Activated CD8-positive, alpha-beta memory T cell treated with anti-CD3 and anti-CD28 coated beads, Interleukin-2, amount 50 U/mL, for 1 hour (primary cell): Measurements from ENCODE around the gene GSTO2.

ENCODE experiments used
- DNase-seq: peaks from one replicate; pipeline ENCODE4 v3.0.0-alpha.2; 2020; ENCODE audit errors: extremely low read depth

The GSTO2 gene

DNA sequence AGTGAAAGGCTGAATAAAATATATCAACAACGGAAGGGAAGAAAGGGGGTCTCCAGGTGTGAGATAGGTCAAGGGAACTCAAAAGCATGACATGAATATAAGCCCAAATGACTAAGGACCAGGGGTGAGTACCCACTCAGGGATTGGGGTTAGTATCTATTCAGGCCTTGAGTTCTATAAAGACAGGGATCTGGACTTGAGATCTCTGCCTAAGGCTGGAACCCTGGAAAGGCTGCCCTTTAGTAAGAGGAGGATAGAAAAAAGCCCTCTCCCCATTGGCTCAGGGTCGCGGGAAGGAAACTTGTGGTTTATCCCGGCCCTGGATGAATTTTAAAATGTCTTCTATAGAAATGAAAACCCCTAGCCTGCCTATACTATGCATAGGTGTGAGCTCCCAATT is 71.7 kb downstream of the GSTO2 start:
- DNase-seq = no peak

DNA sequence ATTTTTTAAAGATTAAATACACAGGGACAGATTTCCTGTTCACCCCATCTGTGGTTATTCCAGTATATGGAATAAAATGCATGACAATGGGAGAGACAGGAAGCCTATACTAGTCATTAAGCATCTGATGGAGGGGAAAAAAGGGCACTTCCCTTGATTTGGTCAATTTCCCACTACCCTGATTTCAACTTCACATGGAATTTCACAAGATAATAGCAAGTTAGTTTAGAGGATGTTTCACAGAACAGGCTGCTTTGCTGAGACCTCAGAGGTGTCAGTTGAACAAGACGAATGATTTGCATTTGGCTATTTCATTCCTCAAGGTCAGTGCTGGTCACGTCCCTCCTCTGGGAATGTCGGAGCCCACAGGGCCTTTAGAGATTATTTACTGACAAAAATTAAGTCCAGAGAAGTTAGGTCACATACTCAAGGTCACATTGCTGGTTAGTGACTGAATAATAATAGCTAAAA is 74.0 kb downstream of the GSTO2 start:
- no peak for DNase-seq

DNA sequence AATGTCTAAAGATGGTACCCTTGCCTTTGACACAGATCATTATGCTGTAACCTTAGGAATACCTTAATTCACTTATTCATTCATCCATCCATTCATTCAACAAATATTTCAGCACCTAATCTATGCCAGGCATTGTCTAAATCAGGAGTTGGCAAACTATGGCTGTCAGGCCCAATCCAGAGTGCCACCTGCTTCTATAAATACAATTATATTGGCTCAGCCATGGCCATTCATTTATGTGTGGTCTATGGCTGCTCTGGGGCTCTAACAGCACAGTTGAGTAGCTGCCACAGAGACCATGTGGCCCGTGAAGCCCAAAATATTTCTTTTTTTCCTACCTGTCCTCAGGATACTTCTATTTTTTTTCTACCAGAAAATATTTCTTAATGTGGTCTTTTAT is 75.2 kb downstream of the GSTO2 start:
- DNase-seq = no peak

DNA sequence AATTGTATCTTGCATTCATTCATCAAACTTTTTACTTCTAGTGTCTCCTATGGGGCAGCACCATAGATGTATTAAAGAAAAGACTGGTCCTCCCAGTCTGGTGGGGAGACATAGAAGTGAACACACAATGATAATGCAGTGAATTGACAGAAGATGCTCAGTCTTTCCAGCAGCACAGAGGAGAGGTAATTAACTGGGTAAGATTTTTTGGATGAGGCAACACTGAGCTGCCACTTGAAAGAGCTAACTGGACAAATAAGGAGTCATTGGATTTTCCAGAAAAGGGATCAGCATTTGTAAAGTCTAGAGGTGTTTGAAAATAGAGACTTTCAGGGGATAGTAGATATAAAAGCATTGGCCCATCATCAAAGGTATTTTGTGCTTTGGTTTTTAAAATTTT is 76.5 kb downstream of the GSTO2 start:
- no peak for DNase-seq

DNA sequence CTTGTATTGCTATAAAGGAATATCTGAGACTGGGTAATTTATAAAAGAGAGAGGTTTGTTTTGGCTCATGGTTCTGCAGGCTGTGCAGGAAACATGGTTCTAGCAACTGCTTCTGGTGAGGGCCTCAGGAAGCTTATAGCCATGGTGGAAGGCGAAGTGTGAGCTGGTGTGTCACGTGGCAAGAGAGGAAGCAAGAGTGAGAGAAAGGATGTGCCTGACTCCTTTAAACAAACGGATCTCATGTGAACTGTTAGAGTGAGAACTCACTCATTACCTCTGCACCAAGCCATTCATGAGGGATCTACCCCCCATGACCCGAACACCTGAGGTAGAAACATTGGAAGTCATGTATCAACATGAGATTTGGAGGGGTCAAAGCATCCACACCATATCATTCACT is 77.0 kb downstream of the GSTO2 start:
- DNase-seq = no peak

DNA sequence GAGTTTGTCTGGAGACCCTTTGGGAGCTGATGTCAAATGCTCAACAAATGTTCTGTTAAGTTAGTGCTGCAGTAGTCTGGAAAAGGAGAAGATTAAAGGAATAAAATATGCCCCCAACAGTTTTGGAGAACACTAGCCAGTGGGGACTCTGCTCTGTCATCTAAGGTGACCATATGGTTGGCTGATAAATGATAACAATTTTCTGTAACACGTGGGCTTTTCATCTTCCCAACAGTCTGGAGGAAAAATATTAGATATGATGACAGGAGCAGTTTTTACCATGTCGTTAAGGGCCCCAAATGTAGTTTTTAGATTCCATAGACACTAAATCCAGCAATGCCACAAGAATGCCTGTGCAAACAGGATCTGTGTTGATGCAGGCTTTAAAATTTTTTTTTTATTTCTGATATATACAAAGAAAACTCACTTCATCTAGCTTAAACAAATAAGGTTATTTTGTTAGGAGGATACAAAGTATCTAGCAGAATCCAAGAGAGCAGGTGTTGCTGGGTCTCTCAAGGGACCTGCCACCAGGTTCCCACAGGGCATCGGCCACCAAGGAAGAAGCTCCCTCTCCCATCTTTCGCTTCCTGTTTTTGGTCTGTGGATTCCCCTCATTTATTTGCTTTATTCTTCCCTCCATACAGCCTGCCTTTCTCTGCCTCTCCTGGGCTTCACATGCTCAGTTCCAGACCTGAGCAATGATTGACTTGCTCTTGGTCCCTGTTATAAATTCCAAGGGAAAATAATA is 78.5 kb downstream of the GSTO2 start:
- DNase-seq = no peak

DNA sequence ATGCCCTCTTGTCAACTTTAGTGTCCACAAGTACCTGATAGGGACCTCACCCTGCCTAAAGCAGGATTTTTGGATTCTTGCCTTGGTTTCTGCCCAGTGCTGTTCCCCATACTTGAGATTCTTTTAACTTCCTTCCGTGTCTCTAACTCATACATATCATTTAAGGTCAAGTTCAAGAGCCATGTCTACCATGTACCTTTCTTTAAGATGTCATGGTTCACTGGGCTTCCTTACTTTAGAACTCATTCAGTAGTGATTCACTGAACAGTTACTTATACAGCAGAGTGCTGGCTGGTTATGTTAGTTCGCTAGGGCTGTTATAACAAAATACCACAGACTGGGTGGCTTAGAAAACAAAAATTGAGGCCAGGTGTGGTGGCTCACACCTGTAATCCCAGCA is 79.6 kb downstream of the GSTO2 start:
- no peak for DNase-seq

DNA sequence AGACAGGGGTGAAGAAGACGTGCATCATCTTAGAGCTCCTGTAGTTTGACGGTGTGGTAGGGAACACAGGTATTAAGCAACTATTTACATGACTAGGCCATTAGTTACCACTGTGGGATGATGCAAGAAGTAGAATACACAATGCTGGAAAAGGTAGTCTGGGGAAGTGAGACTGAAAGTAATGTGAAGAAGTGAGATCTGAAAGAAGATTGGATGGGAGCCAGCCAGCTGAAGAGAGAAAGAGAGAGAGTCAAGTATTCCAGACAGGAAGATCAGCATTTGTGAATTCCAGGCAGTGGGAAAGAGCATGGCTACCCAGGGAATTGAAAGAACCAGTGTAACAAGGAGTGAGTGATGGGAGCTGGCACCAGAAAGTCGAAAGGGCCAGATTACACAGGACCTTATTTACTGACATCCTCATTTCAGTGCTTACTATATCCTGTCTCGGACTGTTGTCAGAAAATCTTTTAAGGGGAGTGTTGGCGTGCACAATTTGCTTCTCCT is 80.7 kb downstream of the GSTO2 start:
- no peak for DNase-seq

DNA sequence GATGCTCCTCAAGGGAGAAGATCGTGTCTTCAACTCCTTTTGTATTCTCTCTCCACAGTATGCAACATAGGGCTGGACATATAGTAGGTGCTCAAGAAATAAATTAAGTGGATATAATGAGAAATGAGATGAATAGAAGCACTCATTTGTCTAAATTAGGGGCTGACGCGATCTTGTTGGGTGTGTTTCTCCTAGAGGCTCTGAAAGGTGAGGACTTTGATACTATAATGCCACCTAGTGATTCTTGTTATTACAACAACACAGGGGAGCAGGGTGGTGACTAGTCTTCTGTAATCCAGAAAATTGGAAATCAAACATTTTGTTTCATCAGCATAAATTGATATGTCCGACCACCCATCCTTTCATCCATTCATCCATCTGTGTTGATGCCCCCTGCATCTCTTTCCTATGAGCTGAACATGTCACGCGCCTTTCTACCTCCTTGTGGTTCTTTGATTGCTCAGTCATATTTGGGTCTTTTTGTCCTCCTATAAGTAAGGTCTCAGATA is 81.2 kb downstream of the GSTO2 start:
- no peak for DNase-seq

DNA sequence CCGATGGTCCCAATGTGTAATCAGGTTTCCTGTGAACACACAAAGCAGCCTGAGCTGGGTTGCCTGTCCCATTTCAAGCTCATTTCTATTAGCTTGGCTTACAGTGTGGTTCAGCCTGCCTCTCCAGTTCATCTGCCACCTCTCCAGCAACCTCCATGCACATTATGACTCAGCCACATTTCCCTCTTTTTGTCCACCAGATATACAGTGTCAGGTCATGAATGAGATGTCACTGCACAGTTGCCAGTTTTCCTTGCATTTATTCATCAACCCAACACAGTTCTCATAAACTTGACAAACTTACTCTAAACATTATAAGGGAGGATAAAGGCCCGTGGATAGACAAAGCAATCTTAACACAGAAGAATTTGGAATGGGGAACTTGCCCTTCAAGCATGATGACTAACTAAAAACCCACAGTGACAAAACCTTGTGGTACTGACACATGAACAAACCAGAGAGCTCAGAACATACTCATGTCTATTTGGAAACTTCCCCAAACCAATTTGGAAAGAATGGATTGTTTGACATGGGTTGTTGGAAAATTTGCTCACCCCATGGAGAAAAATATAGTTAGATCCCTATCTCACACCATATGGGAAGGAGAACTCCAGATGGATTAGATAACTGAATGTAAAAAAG is 82.2 kb downstream of the GSTO2 start:
- no peak for DNase-seq

DNA sequence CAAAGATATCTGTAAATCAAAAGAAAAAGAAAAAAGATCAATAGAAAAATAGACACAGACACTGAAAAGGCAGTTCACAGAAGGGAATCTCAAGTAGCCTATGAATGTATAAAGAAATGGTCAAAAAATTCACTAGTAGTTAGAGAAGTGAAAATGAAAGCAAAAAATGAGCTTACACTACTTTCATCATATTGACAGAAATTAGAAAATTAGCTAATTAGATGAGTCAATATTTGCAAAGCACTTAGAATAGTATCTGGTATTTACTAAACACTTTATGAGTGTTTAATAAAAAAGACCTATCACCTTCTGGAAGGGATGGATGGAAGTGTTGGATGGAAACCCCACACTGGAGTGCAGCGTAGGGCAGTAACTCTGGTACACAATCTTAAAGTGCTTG is 82.9 kb downstream of the GSTO2 start:
- DNase-seq = no peak

DNA sequence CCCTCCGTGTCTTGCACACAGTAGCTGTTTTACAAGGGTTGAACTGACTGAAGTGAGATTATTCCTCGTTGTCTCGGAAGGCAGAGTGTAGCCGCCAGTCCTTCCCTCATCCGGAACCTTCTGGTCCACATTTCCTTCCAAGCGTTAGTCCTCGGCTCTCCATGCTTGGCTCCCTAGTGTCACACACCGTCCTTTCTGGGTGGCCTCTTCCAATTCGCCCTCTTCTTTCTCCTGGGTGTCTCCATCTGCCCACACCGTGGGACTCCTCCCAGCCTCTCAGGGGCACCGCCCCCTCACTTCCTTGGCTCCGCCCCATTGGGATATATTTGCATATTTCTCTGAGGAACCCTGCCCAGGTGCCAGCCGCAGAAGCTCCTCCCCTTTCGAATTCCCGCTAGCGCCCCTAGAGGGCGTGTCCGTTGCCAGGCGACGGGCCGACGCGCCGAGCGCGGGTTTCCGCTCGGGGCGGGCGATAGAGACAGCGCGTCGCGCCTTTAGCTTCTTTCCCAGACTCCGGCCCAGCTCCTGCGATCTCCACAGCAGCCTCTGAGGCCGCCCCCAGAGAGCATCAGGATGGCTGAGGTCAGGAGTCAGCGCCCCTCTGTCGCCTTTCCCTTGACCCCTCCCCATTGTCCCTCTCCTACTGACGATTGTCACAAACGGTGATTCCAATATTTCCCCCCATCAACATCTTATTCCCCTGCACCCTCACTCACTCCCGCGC is 84.5 kb downstream of the GSTO2 start, which contains the start of gene CFAP58:
Gene CFAP58, plus strand, starts transcription at position 509 of the 724 bp plus-strand sequence. Its CDS starts 65 bp downstream, at position 574.
- peak; percentile 74 for DNase-seq
